UCSD-AML1 (cell line): Measurements from ENCODE around the gene MDM4.
"Not testable (repeated sequence)": the region's sequence is repeated elsewhere in the genome, so short reads cannot be mapped to it uniquely, and the experiment has no call there.

Source experiments
- DNase-seq: peaks from one replicate; lab custom pipeline; 2025; ENCODE audit not compliant: unreplicated experiment; lab: John Stamatoyannopoulos, UW

Gene MDM4

GRCh38 chr1:204513117-204513716 is 3.0 kb upstream of the MDM4 start:
- DNase-seq: peak; percentile 44

GRCh38 chr1:204514828-204515227 is 1.4 kb upstream of the MDM4 start:
- DNase-seq: no peak

GRCh38 chr1:204517382-204517781 is 1.2 kb downstream of the MDM4 start:
- DNase-seq: not testable (repeated sequence)

GRCh38 chr1:204520834-204521709 is 4.9 kb downstream of the MDM4 start:
- DNase-seq: no peak

GRCh38 chr1:204521941-204522521 is 5.8 kb downstream of the MDM4 start:
- DNase-seq: not testable (repeated sequence)

GRCh38 chr1:204523605-204524215 is 7.5 kb downstream of the MDM4 start:
- DNase-seq: no peak

GRCh38 chr1:204524986-204525385 is 8.8 kb downstream of the MDM4 start:
- no peak for DNase-seq

- DNase-seq: no peak
Measured at GRCh38 chr1:204528241-204528640, 12.0 kb downstream of the MDM4 start.

GRCh38 chr1:204528677-204529076 is 12.5 kb downstream of the MDM4 start:
- no peak for DNase-seq

GRCh38 chr1:204529371-204529895 is 13.2 kb downstream of the MDM4 start:
- no peak for DNase-seq

GRCh38 chr1:204530932-204531331 is 14.7 kb downstream of the MDM4 start:
- no peak for DNase-seq

GRCh38 chr1:204532832-204533231 is 16.6 kb downstream of the MDM4 start:
- no peak for DNase-seq

- no peak for DNase-seq
Measured at GRCh38 chr1:204541626-204542025, 25.4 kb downstream of the MDM4 start.

GRCh38 chr1:204544321-204544720 is 28.1 kb downstream of the MDM4 start:
- no peak for DNase-seq

- no peak for DNase-seq
Measured at GRCh38 chr1:204545202-204545601, 29.0 kb downstream of the MDM4 start.

- DNase-seq: no peak
Measured at GRCh38 chr1:204545881-204546280, 29.7 kb downstream of the MDM4 start.

- no peak for DNase-seq
Measured at GRCh38 chr1:204548265-204548664, 32.1 kb downstream of the MDM4 start.

- no peak for DNase-seq
Measured at GRCh38 chr1:204549313-204549712, 33.1 kb downstream of the MDM4 start.

GRCh38 chr1:204550926-204551325 is 34.7 kb downstream of the MDM4 start:
- DNase-seq: no peak

GRCh38 chr1:204556458-204557052 is 40.3 kb downstream of the MDM4 start:
- no peak for DNase-seq

- no peak for DNase-seq
Measured at GRCh38 chr1:204558467-204558866, 42.3 kb downstream of the MDM4 start.
